ENCODE data around the gene FOXP1. TPM values are rescaled to one million over a fixed set of nuclear protein-coding genes. Genes with fewer than 3 reads are reported as not detected.
A peak's percentile ranks its signal among the peaks of the same experiment; 100 is the strongest.

The FOXP1 gene
- total RNA-seq, 1 experiment from 2014 or later: 75.3 TPM

DNA sequence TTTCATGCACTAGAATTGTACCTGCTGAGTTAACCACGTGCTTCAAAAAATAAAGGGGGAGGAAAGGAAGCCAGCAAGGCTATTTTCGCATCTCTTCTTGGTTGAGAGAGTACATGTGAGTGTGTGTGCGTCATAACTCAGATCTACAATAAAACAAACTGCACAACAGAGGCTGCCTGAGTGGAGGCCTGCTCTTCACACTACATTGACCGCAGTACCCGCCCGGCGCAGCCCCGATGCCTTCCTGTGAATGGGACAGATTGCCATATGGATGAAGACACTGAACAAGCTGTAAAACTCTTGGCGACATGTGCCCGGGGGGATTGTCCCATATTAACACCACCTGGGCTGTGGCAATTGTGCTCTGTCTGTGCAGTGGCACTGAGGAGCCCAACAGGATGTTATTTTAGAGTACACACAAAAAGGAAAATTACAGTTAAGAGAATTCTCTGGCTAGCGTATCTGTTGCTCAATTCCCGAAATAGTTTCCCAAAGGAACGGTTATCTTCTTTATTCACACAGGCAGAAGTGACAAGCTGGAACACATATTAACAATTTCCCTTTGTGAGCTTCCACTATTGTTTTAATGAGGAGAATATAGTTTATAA, 551.5 kb downstream of the FOXP1 start:
- no peak overlapping the region for H3K27ac Mint-ChIP-seq
- WGBS (ENCODE audit: extremely low coverage, insufficient read length, low lambda C conversion rate): no CpG with 5 or more reads among the region's 13 CpGs
- no peaks in the 10 kb centered on the region for H3K79me1 ChIP-seq (ENCODE audit: insufficient read depth, low read depth, low read length, poor library complexity, severe bottlenecking)

More for the DNA sequence above, 551.5 kb downstream of the FOXP1 start:
- H3K4me2 ChIP-seq (ENCODE audit: insufficient read depth, insufficient read length, low read length): no peak overlapping the region
- H2BK20ac ChIP-seq (ENCODE audit: low read depth, low read length, poor library complexity, severe bottlenecking): no peak overlapping the region
- H3K56ac ChIP-seq (ENCODE audit: insufficient read length, low read depth, low read length): no peak overlapping the region
- H3K9me3 ChIP-seq (ENCODE audit: control insufficient read depth, low read depth, low read length): no peaks in the 10 kb centered on the region
- peak overlapping the region; percentile 5 for H2BK120ac ChIP-seq (ENCODE audit: low read depth, low read length, poor library complexity, severe bottlenecking)
- H3K27me3 Mint-ChIP-seq (ENCODE audit: low read depth): no peaks in the 10 kb centered on the region
- H3K36me3 Mint-ChIP-seq (ENCODE audit: insufficient read depth in 1 of 3, low read depth in 3 of 3): peaks cover 9 to 20% (median 12%) of the 10 kb centered on the region in 3 experiments; a peak in 6 of 7 replicates
- TF ChIP-seq, protein P1, sequence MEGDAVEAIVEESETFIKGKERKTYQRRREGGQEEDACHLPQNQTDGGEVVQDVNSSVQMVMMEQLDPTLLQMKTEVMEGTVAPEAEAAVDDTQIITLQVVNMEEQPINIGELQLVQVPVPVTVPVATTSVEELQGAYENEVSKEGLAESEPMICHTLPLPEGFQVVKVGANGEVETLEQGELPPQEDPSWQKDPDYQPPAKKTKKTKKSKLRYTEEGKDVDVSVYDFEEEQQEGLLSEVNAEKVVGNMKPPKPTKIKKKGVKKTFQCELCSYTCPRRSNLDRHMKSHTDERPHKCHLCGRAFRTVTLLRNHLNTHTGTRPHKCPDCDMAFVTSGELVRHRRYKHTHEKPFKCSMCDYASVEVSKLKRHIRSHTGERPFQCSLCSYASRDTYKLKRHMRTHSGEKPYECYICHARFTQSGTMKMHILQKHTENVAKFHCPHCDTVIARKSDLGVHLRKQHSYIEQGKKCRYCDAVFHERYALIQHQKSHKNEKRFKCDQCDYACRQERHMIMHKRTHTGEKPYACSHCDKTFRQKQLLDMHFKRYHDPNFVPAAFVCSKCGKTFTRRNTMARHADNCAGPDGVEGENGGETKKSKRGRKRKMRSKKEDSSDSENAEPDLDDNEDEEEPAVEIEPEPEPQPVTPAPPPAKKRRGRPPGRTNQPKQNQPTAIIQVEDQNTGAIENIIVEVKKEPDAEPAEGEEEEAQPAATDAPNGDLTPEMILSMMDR (conservative IDR thresholded peaks at IDR 0.05): no peak
- no peak overlapping the region for H4K5ac ChIP-seq (ENCODE audit: insufficient read length, low read depth, low read length)
- no peak overlapping the region for H2AK5ac ChIP-seq (ENCODE audit: insufficient read length, low read length)
- peak overlapping the region in 1 of 2 experiments; percentile 30; a peak in 1 of 5 replicates for H3K4me3 Mint-ChIP-seq
- H3K9ac ChIP-seq (ENCODE audit: extremely low read depth, insufficient read length, low read length): no peak overlapping the region
- no peak overlapping the region for H3K27ac ChIP-seq (ENCODE audit: insufficient read length, low read depth, low read length)
- H2BK5ac ChIP-seq (ENCODE audit: insufficient read length, low read length): no peak overlapping the region
- no peak overlapping the region for H3K4ac ChIP-seq (ENCODE audit: low read depth, low read length)
- H3K23me2 ChIP-seq (ENCODE audit: insufficient read length, low read depth, low read length, poor library complexity, severe bottlenecking): no peaks in the 10 kb centered on the region
- H3K14ac ChIP-seq (ENCODE audit: insufficient read depth, low read length): no peak overlapping the region; the same call in 1 of the 2 replicates
- H3K18ac ChIP-seq (ENCODE audit: insufficient read length, low read depth, low read length): no peak overlapping the region
- H2BK12ac ChIP-seq (ENCODE audit: insufficient read length, low read depth, low read length): peak overlapping the region; percentile 68
- H3K79me2 ChIP-seq (ENCODE audit: insufficient read depth, low read length): no peaks in the 10 kb centered on the region
- H2BK15ac ChIP-seq (ENCODE audit: low read depth, low read length): no peak overlapping the region
- DNase-seq: no peak
- H3K4me1 ChIP-seq (ENCODE audit: insufficient read depth, low read length): no peaks in the 10 kb centered on the region; the same call in 1 of the 2 replicates
- H3K4me1 Mint-ChIP-seq: peaks cover 24% of the 10 kb centered on the region in 2 experiments
- H3K23ac ChIP-seq (ENCODE audit: insufficient read length, low read depth, low read length): no peak overlapping the region
- no peak overlapping the region for H4K8ac ChIP-seq (replicated peaks; ENCODE audit: insufficient read length, low read depth, low read length)
- H2AFZ ChIP-seq (ENCODE audit: low read length): no peak overlapping the region
- H3K9me3 Mint-ChIP-seq: peaks cover 4 to 7% of the 10 kb centered on the region in 2 experiments; a peak in 4 of 5 replicates
- H3T11ph ChIP-seq (ENCODE audit: low read length): no peak overlapping the region
- no peaks in the 10 kb centered on the region for H3K27me3 ChIP-seq (ENCODE audit: insufficient read depth, low read length)
- H4K20me1 ChIP-seq (ENCODE audit: control insufficient read depth, insufficient read depth, insufficient read length): no peaks in the 10 kb centered on the region
- H4K91ac ChIP-seq (ENCODE audit: insufficient read length, low read depth, low read length): no peak overlapping the region

All from H9 (cell line).